Breast epithelium (tissue), 3 donors: ENCODE results near the gene PRDM10.
"Not testable (repeated sequence)": the region's sequence is repeated elsewhere in the genome, so short reads cannot be mapped to it uniquely, and the experiment has no call there.

Experiments used
- POLR2A ChIP-seq: fragments of 450-650 bp; IDR thresholded peaks from one replicate; pipeline ENCODE4 v1.6.1; 2016; ENCODE audit warnings: antibody characterized with exemption, mild to moderate bottlenecking, moderate library complexity
- POLR2AphosphoS5 ChIP-seq, 3 donors: sonication (generic); formaldehyde crosslinking; IDR thresholded peaks; one replicate each; pipeline ENCODE4 v1.6.1; 2017; ENCODE audit warnings: antibody characterized with exemption in 3 of 3
- TF ChIP-seq, protein P1 (sequence below), 3 donors: fragments of 450-650 bp; IDR thresholded peaks; one replicate each; pipeline ENCODE4 v1.5.1; 2016 to 2017; ENCODE audit warnings: antibody characterized with exemption in 3 of 3, mild to moderate bottlenecking in 3 of 3, moderate library complexity in 3 of 3

DNA sequence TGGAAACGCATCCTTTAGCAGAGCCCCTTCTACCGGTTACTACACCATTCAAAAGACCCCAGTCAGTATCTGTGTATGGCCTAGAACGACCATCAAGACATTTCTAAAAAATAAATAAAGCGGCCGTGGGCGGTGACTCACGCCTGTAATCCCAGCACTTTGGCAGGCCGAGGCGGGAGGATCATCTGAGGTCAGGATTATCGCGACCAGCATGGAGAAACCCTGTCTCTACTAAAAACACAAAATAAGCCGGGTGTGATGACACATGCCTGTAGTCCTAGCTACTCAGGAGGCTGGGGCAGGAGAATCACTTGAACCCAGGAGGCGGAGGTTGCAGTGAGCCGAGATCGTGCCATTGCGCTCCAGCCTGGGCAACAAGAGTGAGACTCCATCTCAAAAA, 134.0 kb downstream of the PRDM10 start:
- TF ChIP-seq, protein P1, sequence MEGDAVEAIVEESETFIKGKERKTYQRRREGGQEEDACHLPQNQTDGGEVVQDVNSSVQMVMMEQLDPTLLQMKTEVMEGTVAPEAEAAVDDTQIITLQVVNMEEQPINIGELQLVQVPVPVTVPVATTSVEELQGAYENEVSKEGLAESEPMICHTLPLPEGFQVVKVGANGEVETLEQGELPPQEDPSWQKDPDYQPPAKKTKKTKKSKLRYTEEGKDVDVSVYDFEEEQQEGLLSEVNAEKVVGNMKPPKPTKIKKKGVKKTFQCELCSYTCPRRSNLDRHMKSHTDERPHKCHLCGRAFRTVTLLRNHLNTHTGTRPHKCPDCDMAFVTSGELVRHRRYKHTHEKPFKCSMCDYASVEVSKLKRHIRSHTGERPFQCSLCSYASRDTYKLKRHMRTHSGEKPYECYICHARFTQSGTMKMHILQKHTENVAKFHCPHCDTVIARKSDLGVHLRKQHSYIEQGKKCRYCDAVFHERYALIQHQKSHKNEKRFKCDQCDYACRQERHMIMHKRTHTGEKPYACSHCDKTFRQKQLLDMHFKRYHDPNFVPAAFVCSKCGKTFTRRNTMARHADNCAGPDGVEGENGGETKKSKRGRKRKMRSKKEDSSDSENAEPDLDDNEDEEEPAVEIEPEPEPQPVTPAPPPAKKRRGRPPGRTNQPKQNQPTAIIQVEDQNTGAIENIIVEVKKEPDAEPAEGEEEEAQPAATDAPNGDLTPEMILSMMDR (IDR thresholded peaks at IDR 0.05) = not testable (repeated sequence)
- not testable (repeated sequence) for TF ChIP-seq POLR2A; POLR2AphosphoS5 (IDR thresholded peaks at IDR 0.05)
